WI38 (cell line): ENCODE results near the gene RNF223.
"Not testable (repeated sequence)": the region's sequence is repeated elsewhere in the genome, so short reads cannot be mapped to it uniquely, and the experiment has no call there.

Source experiments
- H3K4me3 ChIP-seq: 2 replicates; pipeline ENCODE4 v1.5.1; 2011; ENCODE audit warnings: low read depth, mild to moderate bottlenecking, control low read depth, low read length
- CTCF ChIP-seq: IDR thresholded peaks from 2 replicates; pipeline ENCODE4 v1.5.1; 2012; ENCODE audit warnings: low read depth, mild to moderate bottlenecking, control low read depth, low read length

The RNF223 gene

GRCh38 chr1:1080122-1080757 is 6.1 kb upstream of the RNF223 start:
- no peak overlapping the region for H3K4me3 ChIP-seq
- no peak for TF ChIP-seq CTCF

- peak overlapping the region; percentile 29 for H3K4me3 ChIP-seq
- no peak for TF ChIP-seq CTCF
Measured at GRCh38 chr1:1079408-1080121, 5.5 kb upstream of the RNF223 start.

GRCh38 chr1:1077396-1077795 is 3.3 kb upstream of the RNF223 start:
- H3K4me3 ChIP-seq = not testable (repeated sequence)

GRCh38 chr1:1075148-1075935 is 1.2 kb upstream of the RNF223 start:
- TF ChIP-seq CTCF = no peak
- H3K4me3 ChIP-seq = no peak overlapping the region

GRCh38 chr1:1074631-1075147 is 583 bp upstream of the RNF223 start:
- H3K4me3 ChIP-seq = no peak overlapping the region
- no peak for TF ChIP-seq CTCF

- no peak overlapping the region for H3K4me3 ChIP-seq
- TF ChIP-seq CTCF = no peak
Measured at GRCh38 chr1:1072849-1073742, 1.0 kb downstream of the RNF223 start.

- no peak overlapping the region for H3K4me3 ChIP-seq
- no peak for TF ChIP-seq CTCF
Measured at GRCh38 chr1:1072299-1072848, 1.7 kb downstream of the RNF223 start.
